Erythroblast (primary cell): ENCODE data around the gene EGLN2.

Experiments used
- DNase-seq, 2 experiments: peaks; one replicate each; lab custom pipeline; 2025; lab: John Stamatoyannopoulos, UW
- GATA1 ChIP-seq: IDR thresholded peaks from 2 replicates; pipeline ENCODE4 v1.6.1; 2011; ENCODE audit warnings: low read depth, mild to moderate bottlenecking, control low read depth, low read length, moderate library complexity
- POLR2A ChIP-seq: IDR thresholded peaks from 2 replicates; pipeline ENCODE4 v1.6.1; 2011; ENCODE audit warnings: mild to moderate bottlenecking, low read length

Gene EGLN2

GRCh38 chr19:40798683-40799557 lies at the start of gene EGLN2:
TSS of gene EGLN2 (plus strand) at chr19:40799191. CDS start at chr19:40800573, 1,382 bp downstream.
- DNase-seq = peak; percentile 100
- no peak for TF ChIP-seq GATA1
- peak; percentile 46 for TF ChIP-seq POLR2A

GRCh38 chr19:40750058-40750873 lies 48.7 kb upstream of the EGLN2 start, which contains the start of gene ACTMAP:
TSS of gene ACTMAP (minus strand) at chr19:40750477. CDS start at chr19:40749803, 674 bp downstream.
- TF ChIP-seq GATA1 (no peak), POLR2A (no peak)
- peak; percentile 100 for DNase-seq

- TF ChIP-seq POLR2A = peak; percentile 91
- TF ChIP-seq GATA1 = no peak
- peak; percentile 98 to 99 for DNase-seq
Observed at GRCh38 chr19:40750874-40751537, 48.0 kb upstream of the EGLN2 start, which contains the start of gene SNRPA. TSS of gene SNRPA (plus strand) at chr19:40751203. CDS start at chr19:40751409, 206 bp downstream.

GRCh38 chr19:40752257-40752781 lies 46.7 kb upstream of the EGLN2 start:
- DNase-seq = peak; percentile 28 to 45
- no peak for TF ChIP-seq GATA1
- no peak for TF ChIP-seq POLR2A

- no peak for DNase-seq
- TF ChIP-seq POLR2A (no peak), GATA1 (no peak)
Observed at GRCh38 chr19:40754611-40755247, 44.3 kb upstream of the EGLN2 start.

GRCh38 chr19:40755248-40755624 lies 43.8 kb upstream of the EGLN2 start:
- DNase-seq = no peak
- TF ChIP-seq POLR2A = no peak
- TF ChIP-seq GATA1 = no peak

GRCh38 chr19:40755791-40756190 lies 43.2 kb upstream of the EGLN2 start:
- no peak for DNase-seq
- no peak for TF ChIP-seq GATA1

- no peak for DNase-seq
- TF ChIP-seq GATA1 = no peak
- no peak for TF ChIP-seq POLR2A
Observed at GRCh38 chr19:40756502-40757110, 42.4 kb upstream of the EGLN2 start.

GRCh38 chr19:40758491-40758890 lies 40.5 kb upstream of the EGLN2 start:
- TF ChIP-seq POLR2A (no peak), GATA1 (no peak)
- no peak for DNase-seq

- DNase-seq = no peak
- no peak for TF ChIP-seq GATA1
- no peak for TF ChIP-seq POLR2A
Observed at GRCh38 chr19:40759352-40759751, 39.6 kb upstream of the EGLN2 start.

GRCh38 chr19:40762754-40763470 lies 36.1 kb upstream of the EGLN2 start:
- DNase-seq = no peak
- TF ChIP-seq GATA1 = no peak
- no peak for TF ChIP-seq POLR2A

- DNase-seq = no peak
Observed at GRCh38 chr19:40763526-40763925, 35.5 kb upstream of the EGLN2 start.

More at GRCh38 chr19:40763526-40763925, 35.5 kb upstream of the EGLN2 start:
- no peak for TF ChIP-seq GATA1
- no peak for TF ChIP-seq POLR2A
